Panc1 (cell line): Measurements from ENCODE around the gene REPIN1.
A peak's percentile ranks its signal among the peaks of the same experiment; 100 is the strongest.

Source experiments
- CTCF ChIP-seq: fragments of 450-650 bp; IDR thresholded peaks from 2 replicates; pipeline ENCODE4 v1.5.1; 2017; ENCODE audit warnings: mild to moderate bottlenecking
- POLR2AphosphoS5 ChIP-seq: IDR thresholded peaks from 2 replicates; pipeline ENCODE4 v1.6.1; 2012; ENCODE audit warnings: mild to moderate bottlenecking, low read depth, low read length, moderate library complexity
- REST ChIP-seq, 2 experiments: IDR thresholded peaks; 2 replicates each; pipeline ENCODE4 v1.6.1; 2011 to 2012; ENCODE audit warnings: low read depth in 2 of 2, control low read depth in 1 of 2, low read length in 1 of 2, mild to moderate bottlenecking in 1 of 2, moderate library complexity in 1 of 2; ENCODE audit not compliant: insufficient read depth in 1 of 2
- SIN3A ChIP-seq: IDR thresholded peaks from 2 replicates; pipeline ENCODE4 v1.6.1; 2012; ENCODE audit warnings: low read depth, mild to moderate bottlenecking, low read length, moderate library complexity, borderline replicate concordance; ENCODE audit not compliant: insufficient read depth
- TCF7L2 ChIP-seq: IDR thresholded peaks from 2 replicates; pipeline ENCODE4 v1.6.1; 2011; ENCODE audit warnings: mild to moderate bottlenecking, low read depth, low read length, inconsistent platforms

GRCh38 chr7:150378115-150378852 is 9.7 kb downstream of the REPIN1 start:
- TF ChIP-seq CTCF (no peak), POLR2AphosphoS5 (peak; percentile 59), REST (IDR thresholded peaks at IDR 0.05; ENCODE audit: insufficient read depth in 1 of 2, low read depth in 2 of 2, low read length in 1 of 2) (no peak), SIN3A (no peak), TCF7L2 (no peak)
